ENCODE measurements around the gene SPIRE2. TPM values are rescaled to one million over a fixed set of nuclear protein-coding genes. Genes with fewer than 3 reads are reported as not detected.

Gene SPIRE2
- total RNA-seq, 4 donors from 2014 or later: 0.27 to 3.6 (median 2.0) TPM

GRCh38 chr16:89904606-89905510, 76.6 kb downstream of the SPIRE2 start:
- no peak for ATAC-seq

GRCh38 chr16:89905511-89906139, 77.3 kb downstream of the SPIRE2 start:
- no peak for ATAC-seq
- 63 to 100% methylated on average over 1 to 4 of the region's 23 CpGs for WGBS, 2 donors (ENCODE audit: low coverage in 1 of 2)
- Histone ChIP-seq H3K27me3 (no peaks in the 10 kb centered on the region), H3K4me3 (no peak overlapping the region), H3K9me3 (no peaks in the 10 kb centered on the region), H3K4me1 (peaks cover 0 to 10% (median 6%) of the 10 kb centered on the region in 3 donors), H3K36me3 (peaks cover 0 to 87% of the 10 kb centered on the region in 2 donors), H3K27ac (no peak overlapping the region)
- TF ChIP-seq CTCF (IDR thresholded peaks at IDR 0.05) (no peak), POLR2AphosphoS5 (IDR thresholded peaks at IDR 0.05) (no peak), EP300 (IDR thresholded peaks at IDR 0.05) (no peak), POLR2A (IDR thresholded peaks at IDR 0.05) (no peak)

More at GRCh38 chr16:89904606-89905510, 76.6 kb downstream of the SPIRE2 start:
- Histone ChIP-seq H3K9me3 (no peaks in the 10 kb centered on the region), H3K27me3 (no peaks in the 10 kb centered on the region), H3K4me3 (no peak overlapping the region), H3K36me3 (peaks cover 0 to 87% of the 10 kb centered on the region in 2 donors), H3K4me1 (peaks cover 0 to 3% (median 2%) of the 10 kb centered on the region in 3 donors), H3K27ac (no peak overlapping the region)
- TF ChIP-seq POLR2A (IDR thresholded peaks at IDR 0.05) (no peak), POLR2AphosphoS5 (IDR thresholded peaks at IDR 0.05) (no peak), CTCF (IDR thresholded peaks at IDR 0.05) (no peak), EP300 (IDR thresholded peaks at IDR 0.05) (no peak)
- 67 to 80% methylated on average over 2 to 9 of the region's 31 CpGs for WGBS, 2 donors (ENCODE audit: low coverage in 1 of 2)

GRCh38 chr16:89906140-89907025, 78.1 kb downstream of the SPIRE2 start:
- no peak for ATAC-seq
- Histone ChIP-seq H3K4me3 (no peak overlapping the region), H3K27me3 (no peaks in the 10 kb centered on the region), H3K27ac (no peak overlapping the region), H3K4me1 (peaks cover 0 to 11% (median 6%) of the 10 kb centered on the region in 3 donors), H3K9me3 (no peaks in the 10 kb centered on the region), H3K36me3 (peaks cover 0 to 87% of the 10 kb centered on the region in 2 donors)
- no peak for TF ChIP-seq EP300 (IDR thresholded peaks at IDR 0.05)
- TF ChIP-seq POLR2AphosphoS5 (IDR thresholded peaks at IDR 0.05): no peak
- TF ChIP-seq POLR2A (IDR thresholded peaks at IDR 0.05): no peak
- no peak for TF ChIP-seq CTCF (IDR thresholded peaks at IDR 0.05)
- 92 to 95% methylated on average over 4 to 7 of the region's 40 CpGs for WGBS, 2 donors (ENCODE audit: low coverage in 1 of 2)

GRCh38 chr16:89907055-89907814, 79.0 kb downstream of the SPIRE2 start:
- TF ChIP-seq EP300 (IDR thresholded peaks at IDR 0.05) (no peak), POLR2AphosphoS5 (IDR thresholded peaks at IDR 0.05) (no peak), POLR2A (IDR thresholded peaks at IDR 0.05) (no peak), CTCF (IDR thresholded peaks at IDR 0.05) (no peak)
- Histone ChIP-seq H3K4me1 (peaks cover 0 to 11% (median 6%) of the 10 kb centered on the region in 3 donors), H3K27me3 (no peaks in the 10 kb centered on the region), H3K4me3 (no peak overlapping the region), H3K9me3 (no peaks in the 10 kb centered on the region), H3K36me3 (peaks cover 0 to 96% of the 10 kb centered on the region in 2 donors), H3K27ac (no peak overlapping the region)
- WGBS, 2 donors (ENCODE audit: low coverage in 1 of 2): 98 to 100% methylated on average over 2 to 7 of the region's 13 CpGs
- no peak for ATAC-seq

All from gastroesophageal sphincter (tissue), 4 donors.